ENCODE measurements around the gene ENAM. TPM values are rescaled to one million over a fixed set of nuclear protein-coding genes. Genes with fewer than 3 reads are reported as not detected.

ENAM gene
- total and polyA plus RNA-seq, 2 of the 8 experiments (the other 6 are each of a cell fraction or from before 2014, with no cell fraction given): not detected

- TF ChIP-seq CBX5 (IDR thresholded peaks at IDR 0.05; ENCODE audit: low read depth, low read length): no peak
- no peak for TF ChIP-seq ZNF274 (IDR thresholded peaks at IDR 0.05; ENCODE audit: borderline replicate concordance, extremely low read depth, low read length)
- TF ChIP-seq SUZ12 (IDR thresholded peaks at IDR 0.05; ENCODE audit: low read length): no peak
Measured at GRCh38 chr4:70678383-70678999, 49.9 kb downstream of the ENAM start (continued).

All from H1 (cell line).